K562 (cell line): ENCODE measurements around the gene CELF4. TPM values are rescaled to one million over a fixed set of nuclear protein-coding genes. Genes with fewer than 3 reads are reported as not detected.

Source experiments
- ATAC-seq: fragments of 200-7000 bp; cut with Tn5 transposase; 3 replicates; pipeline ENCODE4 v1.9.1; 2020; ENCODE audit warnings: moderate library complexity
- BruUV-seq: library from RNA; stranded (reverse); fragments of 400-500 nt; replicated peaks from 2 replicates; lab custom pipeline; 2021; lab: Mats Ljungman, UMichigan
- CTCF ChIA-PET: fragments of 300-600 bp; formaldehyde crosslinking; extraction: SDS; loops from one replicate; lab custom pipeline; 2021; ENCODE audit warnings: low intra/inter-chr PET ratio; lab: Yijun Ruan, JAX
- POLR2A ChIA-PET: fragments of 300-600, 350-650 bp; sonication (Branson Sonifier 250); formaldehyde crosslinking; extraction: SDS; loops from one replicate; lab custom pipeline; 2021; ENCODE audit warnings: antibody characterized with exemption, inconsistent platforms; lab: Yijun Ruan, JAX
- DNase-seq, 4 experiments: peaks; one replicate each; pipeline versions ENCODE4 v3.0.0 to v3.0.0-alpha.2; 2011 to 2018; ENCODE audit warnings: low spot score in 3 of 4, mixed read lengths in 3 of 4; ENCODE audit errors: extremely low read depth in 1 of 4
- FAIRE-seq: peaks from 2 replicates; lab custom pipeline; 2011; peaks lifted over from hg19 to GRCh38; lab: Jason Lieb, UNC
- H2AFZ ChIP-seq: 2 replicates; pipeline ENCODE4 v1.6.0; 2011; ENCODE audit warnings: low read depth, low read length, control low read depth, inconsistent platforms
- H3K27ac ChIP-seq: fragments of 200-600 bp; 3 replicates; pipeline ENCODE4 v1.8.0; 2011; ENCODE audit warnings: low read depth, mild to moderate bottlenecking, control low read depth, inconsistent platforms, low read length, moderate library complexity, mixed read lengths; ENCODE audit errors: extremely low read depth
- H3K27me3 ChIP-seq, 2 experiments: fragments of 300-600 bp in 1 of 2; 2 replicates in 1 of 2; 3 replicates in 1 of 2; pipeline versions ENCODE4 v1.6.0 to v1.8.0; 2011; ENCODE audit warnings: inconsistent platforms in 2 of 2, low read length in 2 of 2, mild to moderate bottlenecking in 1 of 2, mixed read lengths in 1 of 2, moderate library complexity in 1 of 2; ENCODE audit not compliant: control insufficient read depth in 2 of 2, insufficient read depth in 2 of 2
- H3K36me3 ChIP-seq: fragments of 300-600 bp; 3 replicates; pipeline ENCODE4 v1.8.0; 2011; ENCODE audit warnings: mild to moderate bottlenecking, low read length, inconsistent platforms; ENCODE audit not compliant: control insufficient read depth, insufficient read depth
- H3K4me1 ChIP-seq, 2 experiments: fragments of 200-600 bp in 1 of 2; replicated peaks in 1 of 2; 2 replicates in 1 of 2; 3 replicates in 1 of 2; pipeline versions ENCODE4 v1.5.1 to v1.8.0; 2011; ENCODE audit warnings: inconsistent platforms in 2 of 2, low read length in 2 of 2, mild to moderate bottlenecking in 1 of 2, mixed read lengths in 1 of 2, moderate library complexity in 1 of 2; ENCODE audit not compliant: control insufficient read depth in 2 of 2, insufficient read depth in 2 of 2
- H3K4me2 ChIP-seq: 2 replicates; pipeline ENCODE4 v1.6.1; 2011; ENCODE audit warnings: low read length, control low read depth, inconsistent platforms, mixed read lengths; ENCODE audit not compliant: insufficient read depth
- H3K4me3 ChIP-seq: fragments of 200-600 bp; sonication (generic), shearing (Covaris generic); 2 replicates; pipeline ENCODE4 v1.5.1; 2016; ENCODE audit warnings: control low read depth, inconsistent platforms
- H3K79me2 ChIP-seq: fragments of 200-600 bp; 3 replicates; pipeline ENCODE4 v1.8.0; 2011; ENCODE audit warnings: low read length, inconsistent platforms; ENCODE audit not compliant: control insufficient read depth, insufficient read depth
- H3K9ac ChIP-seq, 2 experiments: 2 replicates each; pipeline versions ENCODE4 v1.6.0 to v1.6.1; 2011; ENCODE audit warnings: low read depth in 2 of 2, low read length in 2 of 2, control low read depth in 1 of 2, inconsistent platforms in 1 of 2, mild to moderate bottlenecking in 1 of 2, mixed read lengths in 1 of 2; ENCODE audit not compliant: insufficient read depth in 1 of 2
- H3K9me1 ChIP-seq: one replicate; pipeline ENCODE4 v1.6.0; 2011; ENCODE audit warnings: inconsistent platforms, mild to moderate bottlenecking, low read length, moderate library complexity; ENCODE audit not compliant: control insufficient read depth, insufficient read depth
- H3K9me3 ChIP-seq: replicated peaks from 2 replicates; pipeline ENCODE4 v1.5.1; 2011; ENCODE audit warnings: low read depth, low read length, inconsistent platforms; ENCODE audit not compliant: control insufficient read depth, insufficient read depth
- H4K20me1 ChIP-seq: replicated peaks from 2 replicates; pipeline ENCODE4 v1.6.1; 2011; ENCODE audit warnings: low read length, inconsistent platforms, mixed read lengths; ENCODE audit not compliant: control insufficient read depth, insufficient read depth
- ELF2 ChIP-seq: fragments of 250-450 bp; sonication (Bioruptor Pico); IDR thresholded peaks from 2 replicates; pipeline ENCODE4 v1.5.0; 2021; ENCODE audit warnings: mild to moderate bottlenecking
- FOXK1 ChIP-seq: sonication (generic); formaldehyde crosslinking; IDR thresholded peaks from 2 replicates; pipeline ENCODE4 v1.8.0; 2022; ENCODE audit warnings: missing genetic modification reagents, mild to moderate bottlenecking, borderline replicate concordance
- KAT2B ChIP-seq: IDR thresholded peaks from one replicate; pipeline ENCODE4 v1.6.1; 2012; ENCODE audit warnings: low read depth, mild to moderate bottlenecking, control low read depth, inconsistent platforms, low read length, moderate library complexity
- NCOA6 ChIP-seq: fragments of 450-650 bp; IDR thresholded peaks from 2 replicates; pipeline ENCODE4 v1.6.1; 2017; ENCODE audit warnings: mild to moderate bottlenecking
- PHF21A ChIP-seq: fragments of 450-650 bp; IDR thresholded peaks from 2 replicates; pipeline ENCODE4 v1.6.1; 2017; ENCODE audit warnings: low read depth, borderline replicate concordance
- RBM14 ChIP-seq: fragments of 200-400 bp; formaldehyde crosslinking; IDR thresholded peaks from 2 replicates; pipeline ENCODE4 v1.6.1; 2018; ENCODE audit warnings: low read depth, mild to moderate bottlenecking, low read length, moderate library complexity, borderline replicate concordance; ENCODE audit not compliant: insufficient read depth
- SMARCA5 ChIP-seq: fragments of 450-650 bp; IDR thresholded peaks from 2 replicates; pipeline ENCODE4 v1.6.1; 2016
- STAT5A ChIP-seq: IDR thresholded peaks from 2 replicates; pipeline ENCODE4 v1.6.1; 2012; ENCODE audit warnings: low read length, inconsistent platforms, borderline replicate concordance
- XRCC4 ChIP-seq: IDR thresholded peaks from one replicate; pipeline ENCODE4 v1.6.1; 2011; ENCODE audit not compliant: insufficient read depth, insufficient read length; ENCODE audit errors: extremely low read depth
- ZNF76 ChIP-seq: fragments of 250-450 bp; sonication (Bioruptor Pico); IDR thresholded peaks from 2 replicates; pipeline ENCODE4 v1.4.0; 2020; ENCODE audit warnings: mild to moderate bottlenecking, moderate library complexity, borderline replicate concordance
- WGBS: fragments of 100-300 bp; shearing (Covaris generic); methylation state at CpG from one replicate; pipeline ENCODE4 v1.1.6; 2016; ENCODE audit warnings: low coverage, mixed read lengths; ENCODE audit not compliant: insufficient coverage; ENCODE audit errors: missing lambda C conversion rate; 5-methylcytosine and 5-hydroxymethylcytosine counted together
- in situ Hi-C: fragments of 300-500 bp; cut with MboI; formaldehyde crosslinking; loops from 4 replicates; pipeline ENCODE4 v1.15.0; 2018; ENCODE audit warnings: inconsistent platforms, mixed read lengths
- intact Hi-C: fragments of 100-400 bp; cut with micrococcal nuclease; formaldehyde crosslinking; loops from 2 replicates; pipeline ENCODE4 v1.14.2; 2022
- polyA plus RNA-seq, 8 experiments: library from polyadenylated mRNA; depleted of rRNA in 4 of 8; stranded (reverse) in 5 of 8; unstranded in 3 of 8; fragments of >200 nt; fragmentation: Nextera tagmentation in 2 of 8; fragmentation: Illumina TruSeq in 1 of 8; extraction: Ambion mirVana in 2 of 8; extraction: Trizol in 1 of 8; gene quantifications; 2 replicates each; pipeline versions ENCODE4 v1.2.1 to v1.2.3, GENCODE V29; 2011 to 2014; ENCODE audit warnings: inconsistent platforms in 1 of 8, missing spikeins in 1 of 8
- total RNA-seq, 7 experiments: library from RNA; depleted of rRNA in 6 of 7; stranded (reverse); fragments of >200 nt in 6 of 7; fragmentation: Illumina TruSeq in 2 of 7; extraction: Trizol in 2 of 7; gene quantifications; 2 replicates each; pipeline versions ENCODE4 v1.2.1 to v1.2.3, GENCODE V29; 2011 to 2021; ENCODE audit warnings: low replicate concordance in 1 of 7
- TF ChIP-seq, protein P1 (sequence below): fragments of 250-450 bp; sonication (Bioruptor Pico); IDR thresholded peaks from 2 replicates; pipeline ENCODE4 v1.5.0; 2021; ENCODE audit warnings: mild to moderate bottlenecking, borderline replicate concordance

Gene CELF4
- total and polyA plus RNA-seq, 9 of the 15 experiments (the other 6 are each of a cell fraction or from before 2014, with no cell fraction given): 0.04 to 0.24 (median 0.07) TPM; not detected in 3

DNA sequence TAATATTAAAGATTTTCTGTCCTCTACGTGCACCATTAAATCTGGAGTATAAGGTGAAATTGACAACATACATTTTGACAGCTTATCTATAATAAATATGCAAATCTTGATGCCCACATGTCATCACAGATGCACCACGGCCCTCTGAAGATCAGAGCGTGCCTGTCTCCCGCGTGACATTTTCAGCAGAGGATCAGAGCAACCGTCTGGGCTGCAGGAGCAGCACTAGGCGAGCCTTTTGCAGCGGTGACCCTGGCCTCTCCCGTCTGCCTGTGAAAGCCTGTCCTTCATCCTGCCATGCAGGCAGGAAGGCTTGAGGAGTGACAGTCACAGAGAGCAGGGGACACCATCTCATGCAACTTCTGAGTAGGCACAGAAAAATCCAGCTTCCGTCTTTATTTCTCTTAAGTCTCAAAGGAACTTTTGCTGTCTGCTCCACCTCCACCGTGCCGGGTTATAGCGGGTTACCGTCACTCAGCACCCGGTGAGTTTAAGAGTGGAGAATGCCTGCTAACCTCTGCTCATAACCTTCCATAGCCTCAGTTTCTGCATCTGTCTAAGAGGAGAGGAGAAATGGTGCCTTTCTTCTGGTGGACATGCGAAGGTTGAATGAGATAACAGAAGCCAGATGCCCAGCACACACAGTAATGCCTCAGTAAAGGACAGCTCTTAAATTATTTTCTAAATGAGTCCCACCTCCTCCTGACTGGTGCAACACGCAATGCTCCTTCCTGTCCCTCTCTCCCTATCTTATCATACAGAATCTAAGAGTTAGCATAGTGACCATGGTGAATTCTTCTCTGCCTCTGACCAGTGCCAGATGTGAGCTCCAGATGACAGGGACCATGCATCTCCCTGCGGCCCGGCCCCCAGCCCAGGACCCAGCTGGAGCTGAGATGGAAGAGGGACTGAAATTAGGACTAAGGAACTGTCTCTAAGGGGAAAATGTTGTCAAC, 43.8 kb downstream of the CELF4 start:
- TF ChIP-seq SMARCA5 (no peak), NCOA6 (no peak), RBM14 (no peak), STAT5A (no peak), ELF2 (CRISPR knock-in tag) (no peak), XRCC4 (no peak), FOXK1 (CRISPR knock-in tag) (no peak), ZNF76 (CRISPR knock-in tag) (no peak), PHF21A (no peak), KAT2B (no peak)
- TF ChIP-seq, protein P1, sequence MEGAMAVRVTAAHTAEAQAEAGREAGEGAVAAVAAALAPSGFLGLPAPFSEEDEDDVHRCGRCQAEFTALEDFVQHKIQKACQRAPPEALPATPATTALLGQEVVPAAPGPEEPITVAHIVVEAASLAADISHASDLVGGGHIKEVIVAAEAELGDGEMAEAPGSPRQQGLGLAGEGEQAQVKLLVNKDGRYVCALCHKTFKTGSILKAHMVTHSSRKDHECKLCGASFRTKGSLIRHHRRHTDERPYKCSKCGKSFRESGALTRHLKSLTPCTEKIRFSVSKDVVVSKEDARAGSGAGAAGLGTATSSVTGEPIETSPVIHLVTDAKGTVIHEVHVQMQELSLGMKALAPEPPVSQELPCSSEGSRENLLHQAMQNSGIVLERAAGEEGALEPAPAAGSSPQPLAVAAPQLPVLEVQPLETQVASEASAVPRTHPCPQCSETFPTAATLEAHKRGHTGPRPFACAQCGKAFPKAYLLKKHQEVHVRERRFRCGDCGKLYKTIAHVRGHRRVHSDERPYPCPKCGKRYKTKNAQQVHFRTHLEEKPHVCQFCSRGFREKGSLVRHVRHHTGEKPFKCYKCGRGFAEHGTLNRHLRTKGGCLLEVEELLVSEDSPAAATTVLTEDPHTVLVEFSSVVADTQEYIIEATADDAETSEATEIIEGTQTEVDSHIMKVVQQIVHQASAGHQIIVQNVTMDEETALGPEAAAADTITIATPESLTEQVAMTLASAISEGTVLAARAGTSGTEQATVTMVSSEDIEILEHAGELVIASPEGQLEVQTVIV (CRISPR knock-in tag): no peak
- in situ Hi-C loops: no loop called here
- Histone ChIP-seq H2AFZ (no peak overlapping the region), H3K4me1 (no peaks in the 10 kb centered on the region), H3K36me3 (no peaks in the 10 kb centered on the region), H3K9me3 (no peaks in the 10 kb centered on the region), H3K79me2 (no peaks in the 10 kb centered on the region), H3K27ac (no peak overlapping the region), H4K20me1 (0 out of 2 replicates have a peak, but pooled peaks cover 7% of the 10 kb centered on the region), H3K9me1 (no peaks in the 10 kb centered on the region), H3K4me3 (no peak overlapping the region), H3K9ac (no peak overlapping the region), H3K4me2 (no peak overlapping the region), H3K27me3 (peaks cover 8 to 26% of the 10 kb centered on the region in 2 experiments; a peak in 3 of 5 replicates)
- FAIRE-seq: no peak
- no TSS peak for BruUV-seq
- under 1% methylated on average over 19 of the region's 19 CpGs for WGBS
- no peak; the same call in 2 of the 3 replicates for ATAC-seq
- intact Hi-C loops: no loop called here
- POLR2A ChIA-PET: no interaction called here
- no peak for DNase-seq
- CTCF ChIA-PET: no interaction called here
